Fibroblast of peridontal ligament (primary cell): ENCODE data around the gene BRSK2.

Source experiments
- DNase-seq: peaks from one replicate; pipeline ENCODE4 v3.0.0-alpha.2; 2010; ENCODE audit errors: extremely low read depth

BRSK2 gene

GRCh38 chr11:1375955-1376258, 13.8 kb upstream of the BRSK2 start:
- no peak for DNase-seq

- DNase-seq = no peak
These were observed 12.4 kb upstream of the BRSK2 start for GRCh38 chr11:1377231-1377780.

GRCh38 chr11:1381793-1382425, 7.8 kb upstream of the BRSK2 start:
- no peak for DNase-seq

- no peak for DNase-seq
These were observed 7.3 kb upstream of the BRSK2 start for GRCh38 chr11:1382429-1382828.

- DNase-seq = peak; percentile 52
These were observed 6.7 kb upstream of the BRSK2 start for GRCh38 chr11:1382831-1383607.

GRCh38 chr11:1384199-1384970, 5.3 kb upstream of the BRSK2 start:
- no peak for DNase-seq

GRCh38 chr11:1387521-1387920, 2.2 kb upstream of the BRSK2 start:
- DNase-seq = no peak

- no peak for DNase-seq
These were observed 1.6 kb upstream of the BRSK2 start for GRCh38 chr11:1387961-1388762.

GRCh38 chr11:1388763-1389102, 1.0 kb upstream of the BRSK2 start:
- no peak for DNase-seq

GRCh38 chr11:1389103-1389931, 417 bp upstream of the BRSK2 start:
- peak; percentile 92 for DNase-seq

GRCh38 chr11:1390569-1391164, 933 bp downstream of the BRSK2 start:
- no peak for DNase-seq

- no peak for DNase-seq
These were observed 1.7 kb downstream of the BRSK2 start for GRCh38 chr11:1391165-1392075.

GRCh38 chr11:1392111-1392510, 2.4 kb downstream of the BRSK2 start:
- DNase-seq = no peak

- DNase-seq = no peak
These were observed 2.8 kb downstream of the BRSK2 start for GRCh38 chr11:1392561-1392960.

GRCh38 chr11:1393038-1393710, 3.4 kb downstream of the BRSK2 start:
- DNase-seq = no peak

- DNase-seq = no peak
These were observed 5.4 kb downstream of the BRSK2 start for GRCh38 chr11:1394936-1395772.

- no peak for DNase-seq
These were observed 6.1 kb downstream of the BRSK2 start for GRCh38 chr11:1395773-1396374.
